ENCODE measurements around the gene SIGLEC12.

GRCh38 chr19:51520728-51521127 lies 19.1 kb upstream of the SIGLEC12 start:
- no peak for TF ChIP-seq CTCF (IDR thresholded peaks at IDR 0.05)
- TF ChIP-seq EZH2 (IDR thresholded peaks at IDR 0.05): no peak
